Breast epithelium (tissue), 4 donors: ENCODE measurements around the gene ATP8B1. TPM values are rescaled to one million over a fixed set of nuclear protein-coding genes. Genes with fewer than 3 reads are reported as not detected.
A peak's percentile ranks its signal among the peaks of the same experiment; 100 is the strongest.

Experiments used
- DNase-seq, 2 donors: peaks; one replicate each; pipeline ENCODE4 v3.0.0-alpha.2; 2019; ENCODE audit warnings: low spot score in 2 of 2
- H3K27ac ChIP-seq, 2 donors: fragments of 200-600 bp; sonication (generic) in 1 of 2; one replicate each; pipeline ENCODE4 v1.5.1; 2016 to 2019; ENCODE audit warnings: mild to moderate bottlenecking in 1 of 2
- H3K27me3 ChIP-seq, 2 donors: fragments of 200-600 bp; sonication (generic) in 1 of 2; one replicate each; pipeline versions ENCODE4 v1.5.1 to v1.6.0; 2017 to 2019; ENCODE audit warnings: control low read depth in 1 of 2, mild to moderate bottlenecking in 1 of 2
- H3K36me3 ChIP-seq: fragments of 200-600 bp; one replicate; pipeline ENCODE4 v1.5.1; 2019
- H3K4me1 ChIP-seq, 2 donors: fragments of 200-600 bp; sonication (generic); one replicate each; pipeline ENCODE4 v1.5.1; 2016 to 2019; ENCODE audit warnings: control low read depth in 1 of 2
- H3K4me3 ChIP-seq, 3 donors: fragments of 200-600 bp; sonication (generic); 1 replicate in 2 of 3; 2 replicates in 1 of 3; pipeline ENCODE4 v1.5.1; 2016 to 2019; ENCODE audit warnings: mild to moderate bottlenecking in 3 of 3, moderate library complexity in 2 of 3
- H3K9me3 ChIP-seq, 2 donors: fragments of 200-600 bp; sonication (generic) in 1 of 2; one replicate each; pipeline ENCODE4 v1.5.1; 2016 to 2019; ENCODE audit warnings: control low read depth in 1 of 2
- POLR2A ChIP-seq: fragments of 450-650 bp; IDR thresholded peaks from one replicate; pipeline ENCODE4 v1.6.1; 2016; ENCODE audit warnings: antibody characterized with exemption, mild to moderate bottlenecking, moderate library complexity
- POLR2AphosphoS5 ChIP-seq, 3 donors: sonication (generic); formaldehyde crosslinking; IDR thresholded peaks; one replicate each; pipeline ENCODE4 v1.6.1; 2017; ENCODE audit warnings: antibody characterized with exemption in 3 of 3
- intact Hi-C: fragments of 100-400 bp; cut with DNase I; formaldehyde crosslinking; loops from one replicate; pipeline ENCODE4 v1.15.1; 2023; ENCODE audit warnings: low total_unique reads
- total RNA-seq, 3 donors: library from RNA; depleted of rRNA; stranded (reverse); fragments of >200 nt; gene quantifications; one replicate each; pipeline ENCODE4 v1.1.0, GENCODE V29; 2016
- TF ChIP-seq, protein P1 (sequence below), 3 donors: fragments of 450-650 bp; IDR thresholded peaks; one replicate each; pipeline ENCODE4 v1.5.1; 2016 to 2017; ENCODE audit warnings: antibody characterized with exemption in 3 of 3, mild to moderate bottlenecking in 3 of 3, moderate library complexity in 3 of 3

Gene ATP8B1
- total RNA-seq, 3 donors from 2014 or later: 5.1 to 45.1 (median 41.3) TPM

DNA sequence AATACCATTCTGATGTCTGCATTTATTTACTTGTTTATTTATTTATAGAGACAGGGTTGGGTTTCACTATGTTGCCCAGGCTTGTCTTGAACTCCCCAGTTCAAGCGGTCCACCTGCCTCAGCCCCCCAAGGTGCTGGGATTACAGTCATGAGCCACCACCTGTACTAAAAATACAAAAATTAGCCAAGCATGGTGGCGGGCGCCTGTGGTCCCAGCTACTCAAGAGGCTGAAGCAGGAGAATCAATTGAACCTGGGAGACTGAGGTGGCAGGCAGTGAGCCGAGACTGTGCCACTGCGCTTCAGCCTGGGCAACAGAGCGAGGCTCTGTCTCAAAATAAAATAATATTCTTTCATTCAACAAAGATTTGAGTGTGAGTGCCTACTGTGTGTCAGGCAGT is 2.0 kb upstream of the ATP8B1 start:
- H3K9me3 ChIP-seq: no peaks in the 10 kb centered on the region
- H3K27ac ChIP-seq: no peak overlapping the region
- no peaks in the 10 kb centered on the region for H3K27me3 ChIP-seq
- H3K4me1 ChIP-seq: no peaks in the 10 kb centered on the region
- no peaks in the 10 kb centered on the region for H3K36me3 ChIP-seq
- intact Hi-C loops: loop anchor here (10.0 kb wide), 1 partner anchor 70 kb away; no protein-coding TSS in a partner anchor
- H3K4me3 ChIP-seq: no peak overlapping the region
- no peak for DNase-seq
- TF ChIP-seq, protein P1, sequence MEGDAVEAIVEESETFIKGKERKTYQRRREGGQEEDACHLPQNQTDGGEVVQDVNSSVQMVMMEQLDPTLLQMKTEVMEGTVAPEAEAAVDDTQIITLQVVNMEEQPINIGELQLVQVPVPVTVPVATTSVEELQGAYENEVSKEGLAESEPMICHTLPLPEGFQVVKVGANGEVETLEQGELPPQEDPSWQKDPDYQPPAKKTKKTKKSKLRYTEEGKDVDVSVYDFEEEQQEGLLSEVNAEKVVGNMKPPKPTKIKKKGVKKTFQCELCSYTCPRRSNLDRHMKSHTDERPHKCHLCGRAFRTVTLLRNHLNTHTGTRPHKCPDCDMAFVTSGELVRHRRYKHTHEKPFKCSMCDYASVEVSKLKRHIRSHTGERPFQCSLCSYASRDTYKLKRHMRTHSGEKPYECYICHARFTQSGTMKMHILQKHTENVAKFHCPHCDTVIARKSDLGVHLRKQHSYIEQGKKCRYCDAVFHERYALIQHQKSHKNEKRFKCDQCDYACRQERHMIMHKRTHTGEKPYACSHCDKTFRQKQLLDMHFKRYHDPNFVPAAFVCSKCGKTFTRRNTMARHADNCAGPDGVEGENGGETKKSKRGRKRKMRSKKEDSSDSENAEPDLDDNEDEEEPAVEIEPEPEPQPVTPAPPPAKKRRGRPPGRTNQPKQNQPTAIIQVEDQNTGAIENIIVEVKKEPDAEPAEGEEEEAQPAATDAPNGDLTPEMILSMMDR (IDR thresholded peaks at IDR 0.05): no peak
- no peak for TF ChIP-seq POLR2AphosphoS5 (IDR thresholded peaks at IDR 0.05)
- TF ChIP-seq POLR2A: no peak

DNA sequence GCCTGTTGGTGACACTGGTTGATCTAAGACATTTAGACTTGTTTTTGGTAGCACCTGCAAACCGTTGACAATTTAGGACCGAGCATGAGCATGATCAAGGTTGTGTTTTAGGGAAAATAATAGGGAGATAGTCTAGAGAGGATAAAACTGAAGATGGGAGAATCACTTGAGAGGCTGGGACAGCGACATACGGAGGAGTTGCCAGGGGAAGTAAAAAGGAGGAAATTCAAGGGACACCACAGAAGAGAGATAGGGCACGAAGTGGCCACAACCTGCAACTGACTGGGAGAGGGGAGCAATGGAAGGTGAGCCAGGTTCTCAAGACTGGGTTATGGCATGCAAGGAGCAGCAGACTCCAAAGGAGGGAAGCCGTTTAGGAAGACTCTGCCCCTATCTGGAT is 1.4 kb upstream of the ATP8B1 start:
- no peak overlapping the region for H3K27ac ChIP-seq
- no peaks in the 10 kb centered on the region for H3K27me3 ChIP-seq
- no peaks in the 10 kb centered on the region for H3K9me3 ChIP-seq
- DNase-seq: no peak
- H3K36me3 ChIP-seq: no peaks in the 10 kb centered on the region
- intact Hi-C loops: loop anchor here (10.0 kb wide), 1 partner anchor 70 kb away; no protein-coding TSS in a partner anchor
- no peaks in the 10 kb centered on the region for H3K4me1 ChIP-seq
- TF ChIP-seq, protein P1 (IDR thresholded peaks at IDR 0.05): no peak
- no peak for TF ChIP-seq POLR2AphosphoS5 (IDR thresholded peaks at IDR 0.05)
- TF ChIP-seq POLR2A: no peak
- no peak overlapping the region for H3K4me3 ChIP-seq

DNA sequence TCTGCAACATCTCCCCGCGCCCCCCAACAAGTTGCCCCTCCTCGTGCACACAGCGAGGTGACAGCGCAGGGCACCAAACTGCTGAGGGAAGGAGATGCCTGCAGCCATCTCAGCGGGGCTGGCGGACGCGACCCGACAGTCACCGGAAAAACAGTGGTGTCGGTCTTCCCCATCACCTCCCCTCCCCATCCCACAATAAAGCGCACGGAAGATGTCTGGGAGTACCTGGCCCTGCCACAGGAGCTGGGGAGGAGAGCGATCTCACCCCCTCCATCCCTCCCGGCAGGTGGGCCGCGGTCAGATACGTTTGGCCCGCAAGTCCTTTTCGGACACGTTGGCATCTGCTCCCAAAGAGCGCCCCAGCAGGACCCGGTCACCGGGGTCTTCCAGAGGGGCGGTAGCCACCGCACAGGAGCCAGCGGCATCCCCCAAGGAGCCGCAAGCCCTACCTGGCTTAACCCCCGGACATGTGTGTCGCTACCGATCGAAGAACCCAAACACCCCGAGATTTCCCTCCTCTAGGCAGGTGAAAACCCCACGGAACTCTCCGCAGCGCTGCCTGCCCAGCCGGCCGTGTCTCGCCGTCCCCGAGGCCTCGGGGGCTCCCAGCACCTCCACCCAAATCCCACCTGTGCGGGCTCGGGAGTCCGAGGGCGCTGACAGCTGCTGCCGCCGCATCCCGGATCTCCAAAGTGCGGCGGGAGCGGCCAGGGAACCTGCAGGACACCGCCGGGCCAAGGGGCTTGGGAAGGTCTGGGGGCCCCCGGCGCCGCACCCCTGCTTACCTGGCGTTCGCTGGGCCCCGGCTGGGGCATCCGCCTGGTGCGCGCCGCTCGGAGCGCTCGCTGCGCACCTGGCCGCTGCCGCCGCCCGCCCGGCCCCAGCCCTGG is 657 bp downstream of the ATP8B1 start:
- Histone ChIP-seq H3K36me3 (no peaks in the 10 kb centered on the region), H3K9me3 (no peaks in the 10 kb centered on the region), H3K27me3 (no peaks in the 10 kb centered on the region), H3K4me3 (peak overlapping the region; percentile 76 to 89 (median 84)), H3K27ac (peak overlapping the region; percentile 92 to 95), H3K4me1 (no peaks in the 10 kb centered on the region)
- TF ChIP-seq POLR2AphosphoS5 (IDR thresholded peaks at IDR 0.05) (no peak), POLR2A (no peak)
- TF ChIP-seq, protein P1 (IDR thresholded peaks at IDR 0.05): no peak
- intact Hi-C loops: loop anchor here (10.0 kb wide), 1 partner anchor 68 kb away; no protein-coding TSS in a partner anchor
- DNase-seq: no peak

DNA sequence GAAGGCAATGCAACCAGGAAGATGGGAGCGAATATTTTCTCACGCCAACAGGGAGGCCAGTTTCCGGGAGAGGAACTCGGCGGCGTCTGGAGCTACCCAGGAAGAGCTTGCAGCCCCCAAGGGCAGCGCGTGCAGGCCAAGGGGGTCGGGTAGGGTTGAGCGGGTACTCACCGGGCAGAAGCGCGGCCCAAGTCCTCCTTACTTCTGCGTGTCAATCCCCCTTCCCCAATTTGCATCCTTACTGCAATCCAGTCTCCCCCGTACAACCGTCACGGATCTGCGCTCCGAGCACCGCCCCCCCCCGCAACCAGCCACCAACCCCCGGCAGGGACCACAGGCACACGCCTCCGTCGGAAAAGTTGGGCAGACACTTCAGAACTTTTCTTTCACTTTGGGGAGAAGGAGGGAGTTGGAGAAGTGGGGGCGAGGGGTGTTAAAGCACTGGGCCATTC is 1.3 kb downstream of the ATP8B1 start:
- intact Hi-C loops: loop anchor here (2.0 to 10.0 kb wide), 2 partner anchors 41 to 67 kb away; no protein-coding TSS in a partner anchor
- H3K36me3 ChIP-seq: no peaks in the 10 kb centered on the region
- no peaks in the 10 kb centered on the region for H3K4me1 ChIP-seq
- TF ChIP-seq, protein P1 (IDR thresholded peaks at IDR 0.05): no peak
- TF ChIP-seq POLR2AphosphoS5 (IDR thresholded peaks at IDR 0.05) (no peak), POLR2A (no peak)
- H3K9me3 ChIP-seq: no peaks in the 10 kb centered on the region
- H3K27ac ChIP-seq: peak overlapping the region; percentile 92 to 95
- DNase-seq: peak; percentile 16 to 54
- H3K27me3 ChIP-seq: no peaks in the 10 kb centered on the region
- H3K4me3 ChIP-seq: peak overlapping the region; percentile 76 to 89 (median 84)

DNA sequence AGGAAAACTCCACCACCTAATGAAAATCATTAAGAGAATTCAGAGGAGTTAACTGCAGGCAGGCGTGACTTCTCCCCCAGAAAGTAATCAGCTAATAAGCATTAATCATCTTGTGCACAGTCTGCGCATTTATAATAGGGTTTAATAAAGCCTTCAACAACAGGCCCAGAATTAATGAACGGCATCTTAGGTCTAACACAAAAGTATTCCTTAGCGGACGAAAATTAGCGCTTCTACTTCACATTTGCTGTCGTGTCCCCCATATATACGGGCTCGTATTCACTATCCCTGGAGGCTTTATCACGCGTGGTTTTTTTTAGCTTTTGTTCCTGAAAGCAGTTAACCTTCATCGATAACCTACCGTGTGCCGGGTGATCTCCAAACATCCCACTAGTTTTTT is 1.8 kb downstream of the ATP8B1 start:
- intact Hi-C loops: loop anchor here (2.0 to 10.0 kb wide), 2 partner anchors 41 to 67 kb away; no protein-coding TSS in a partner anchor
- Histone ChIP-seq H3K36me3 (no peaks in the 10 kb centered on the region), H3K4me3 (peak overlapping the region; percentile 76 to 89 (median 84)), H3K27ac (peak overlapping the region; percentile 92 to 95), H3K9me3 (no peaks in the 10 kb centered on the region), H3K27me3 (no peaks in the 10 kb centered on the region), H3K4me1 (no peaks in the 10 kb centered on the region)
- peak in 1 of 2 donors; percentile 3 for DNase-seq
- TF ChIP-seq POLR2AphosphoS5 (IDR thresholded peaks at IDR 0.05) (no peak), POLR2A (no peak)
- TF ChIP-seq, protein P1 (IDR thresholded peaks at IDR 0.05): no peak
